MM.1S (cell line): ENCODE data around the gene LRFN2.

Experiments used
- CTCF ChIP-seq: fragments of 300-600 bp; sonication (generic); IDR thresholded peaks from 2 replicates; pipeline ENCODE4 v1.5.1; 2016; ENCODE audit warnings: antibody characterized with exemption, low read length, mixed read lengths
- EZH2 ChIP-seq: fragments of 300-600 bp; sonication (generic); optimal IDR thresholded peaks from 2 replicates; pipeline ENCODE3; 2017; ENCODE audit warnings: low read depth, mild to moderate bottlenecking, antibody characterized with exemption, low read length, mixed read lengths

GRCh38 chr6:40343318-40343876 is 243.8 kb downstream of the LRFN2 start:
- TF ChIP-seq CTCF = no peak
- TF ChIP-seq EZH2 = no peak
